GM12874 (cell line): ENCODE data around the gene PGM2.

Source experiments
- CTCF ChIP-seq: IDR thresholded peaks from 2 replicates; pipeline ENCODE4 v1.5.1; 2011; ENCODE audit warnings: low read depth, mild to moderate bottlenecking, control low read depth, low read length, moderate library complexity; ENCODE audit not compliant: insufficient read depth

The PGM2 gene

GRCh38 chr4:37892641-37893040 is 66.2 kb downstream of the PGM2 start:
- TF ChIP-seq CTCF = no peak

DNA sequence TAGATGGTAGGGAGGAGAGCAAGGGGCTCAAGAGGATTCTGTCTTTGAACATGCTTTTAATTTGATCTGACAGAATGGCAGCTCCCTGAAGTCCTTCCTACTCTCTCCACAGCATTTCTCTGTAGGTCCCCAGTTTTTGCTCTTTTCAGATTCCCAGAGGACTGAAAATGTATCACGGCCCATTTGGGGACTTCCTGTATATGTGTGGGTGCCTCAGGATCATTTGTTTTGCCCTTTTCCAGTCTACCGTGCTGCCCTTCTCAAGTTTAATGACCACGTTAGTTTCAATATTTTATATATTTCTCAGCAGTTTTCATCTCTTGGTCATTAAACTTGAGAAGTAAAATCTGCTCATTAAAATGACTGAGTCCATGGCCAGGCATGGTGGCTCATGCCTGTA is 66.7 kb downstream of the PGM2 start:
- no peak for TF ChIP-seq CTCF

GRCh38 chr4:37895271-37895670 is 68.8 kb downstream of the PGM2 start:
- no peak for TF ChIP-seq CTCF

- TF ChIP-seq CTCF = no peak
These were observed 69.8 kb downstream of the PGM2 start for GRCh38 chr4:37896206-37896860.

DNA sequence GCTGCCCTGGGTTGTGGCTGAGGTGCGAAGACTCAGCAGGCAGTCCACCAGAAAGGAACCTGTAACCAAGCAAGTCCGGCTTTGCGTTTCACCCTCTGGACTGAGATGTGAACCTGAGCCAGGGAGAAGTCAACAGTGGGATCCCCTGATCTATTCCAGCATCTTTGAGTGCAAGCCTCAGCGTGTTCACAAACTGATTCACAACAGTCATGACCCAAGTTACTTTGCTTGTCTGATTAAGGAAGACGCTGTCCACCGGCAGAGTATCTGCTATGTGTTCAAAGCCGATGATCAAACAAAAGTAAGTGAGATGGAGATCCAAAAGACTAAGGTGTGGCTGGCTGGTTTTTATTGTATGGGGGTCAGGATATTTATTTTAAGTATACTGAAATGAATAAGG is 75.7 kb downstream of the PGM2 start:
- no peak for TF ChIP-seq CTCF

- no peak for TF ChIP-seq CTCF
These were observed 76.5 kb downstream of the PGM2 start for GRCh38 chr4:37902738-37903693.

GRCh38 chr4:37903901-37904300 is 77.4 kb downstream of the PGM2 start:
- no peak for TF ChIP-seq CTCF
